ENCODE data around the gene SAMD4A.

GRCh38 chr14:54809767-54810166 lies 242.8 kb downstream of the SAMD4A start:
- TF ChIP-seq CTCF (IDR thresholded peaks at IDR 0.05; ENCODE audit: insufficient read depth, low read length, poor library complexity, severe bottlenecking) = no peak
- no peak for TF ChIP-seq EZH2phosphoT487 (conservative IDR thresholded peaks at IDR 0.05; ENCODE audit: low read length)

Measured in SU-DHL-6 (cell line).